H1 (cell line): ENCODE measurements around the gene RREB1. TPM values are rescaled to one million over a fixed set of nuclear protein-coding genes. Genes with fewer than 3 reads are reported as not detected.
A peak's percentile ranks its signal among the peaks of the same experiment; 100 is the strongest.

Experiments used
- CTCF ChIA-PET: fragments of 300-600 bp; sonication (Branson Sonifier 250); formaldehyde crosslinking; loops from one replicate; lab custom pipeline; 2021; ENCODE audit not compliant: partially characterized antibody; lab: Charles Lee
- POLR2A ChIA-PET: fragments of 300-600 bp; sonication (Branson Sonifier 250); formaldehyde crosslinking; loops from one replicate; lab custom pipeline; 2021; ENCODE audit warnings: inconsistent platforms; ENCODE audit not compliant: partially characterized antibody; lab: Charles Lee
- DNase-seq, 2 experiments: peaks; one replicate each; pipeline versions ENCODE4 v3.0.0 to v3.0.0-alpha.2; 2010 to 2022; ENCODE audit warnings: low spot score in 2 of 2, low read depth in 1 of 2, mixed read lengths in 1 of 2
- FAIRE-seq: peaks from 2 replicates; lab custom pipeline; 2011; peaks lifted over from hg19 to GRCh38; lab: Jason Lieb, UNC
- H2AFZ ChIP-seq: 2 replicates; pipeline ENCODE4 v1.8.1; 2012; ENCODE audit warnings: low read length, inconsistent platforms
- H2AK5ac ChIP-seq: 2 replicates; pipeline ENCODE4 v1.6.1; 2013; ENCODE audit warnings: low read depth, low read length
- H2BK120ac ChIP-seq: replicated peaks from 2 replicates; pipeline ENCODE3; 2013; ENCODE audit warnings: low read depth, low read length, inconsistent platforms
- H2BK12ac ChIP-seq: 2 replicates; pipeline ENCODE4 v1.6.1; 2013; ENCODE audit warnings: low read depth, low read length
- H2BK15ac ChIP-seq: 2 replicates; pipeline ENCODE4 v1.6.1; 2013; ENCODE audit warnings: low read length
- H2BK20ac ChIP-seq: 2 replicates; pipeline ENCODE4 v1.6.1; 2013; ENCODE audit warnings: low read length
- H2BK5ac ChIP-seq: 2 replicates; pipeline ENCODE4 v1.6.1; 2013; ENCODE audit warnings: low read depth, low read length
- H3K14ac ChIP-seq: 2 replicates; pipeline ENCODE4 v1.6.1; 2013; ENCODE audit warnings: inconsistent platforms; ENCODE audit not compliant: insufficient read length
- H3K18ac ChIP-seq: 2 replicates; pipeline ENCODE4 v1.6.1; 2013; ENCODE audit warnings: low read length; ENCODE audit errors: extremely low read depth
- H3K23ac ChIP-seq: 2 replicates; pipeline ENCODE4 v1.6.1; 2013; ENCODE audit warnings: inconsistent platforms; ENCODE audit not compliant: insufficient read length
- H3K23me2 ChIP-seq: 2 replicates; pipeline ENCODE4 v1.6.1; 2013; ENCODE audit warnings: low read depth, low read length
- H3K27ac ChIP-seq: 2 replicates; pipeline ENCODE4 v1.6.1; 2011; ENCODE audit warnings: low read depth, low read length, inconsistent platforms
- H3K27me3 ChIP-seq, 4 experiments: replicated peaks in 1 of 4; 1 replicate in 1 of 4; 2 replicates in 3 of 4; pipeline versions ENCODE4 v1.6.1 to v1.8.1; 2011 to 2013; ENCODE audit warnings: low read length in 3 of 4, mild to moderate bottlenecking in 3 of 4, inconsistent platforms in 2 of 4, mixed read lengths in 2 of 4, moderate library complexity in 1 of 4; ENCODE audit not compliant: control insufficient read depth in 3 of 4, insufficient read depth in 3 of 4; ENCODE audit errors: extremely low read depth in 1 of 4
- H3K36me3 ChIP-seq, 4 experiments: 2 replicates each; pipeline versions ENCODE4 v1.6.1 to v1.8.1; 2011 to 2013; ENCODE audit warnings: mild to moderate bottlenecking in 4 of 4, low read length in 3 of 4, moderate library complexity in 2 of 4, control low read depth in 1 of 4, inconsistent platforms in 1 of 4; ENCODE audit not compliant: insufficient read depth in 4 of 4, control insufficient read depth in 2 of 4
- H3K4ac ChIP-seq: replicated peaks from 2 replicates; pipeline ENCODE3; 2013; ENCODE audit warnings: low read length, low read depth, mixed read lengths, inconsistent platforms; ENCODE audit not compliant: insufficient read length
- H3K4me1 ChIP-seq, 4 experiments: replicated peaks in 1 of 4; 1 replicate in 1 of 4; 2 replicates in 3 of 4; pipeline versions ENCODE4 v1.6.1 to v1.8.1; 2011 to 2013; ENCODE audit warnings: low read length in 3 of 4, inconsistent platforms in 2 of 4, mixed read lengths in 1 of 4; ENCODE audit not compliant: insufficient read depth in 4 of 4, control insufficient read depth in 3 of 4
- H3K4me2 ChIP-seq, 2 experiments: 2 replicates each; pipeline versions ENCODE4 v1.6.1 to v1.8.1; 2011 to 2013; ENCODE audit warnings: low read depth in 2 of 2, low read length in 2 of 2, control low read depth in 1 of 2, inconsistent platforms in 1 of 2, mild to moderate bottlenecking in 1 of 2; ENCODE audit not compliant: insufficient read depth in 1 of 2
- H3K4me3 ChIP-seq, 4 experiments: fragments of 200-600, 300-600 bp in 1 of 4; sonication (generic), shearing (Covaris generic), sonication (Bioruptor Twin) in 1 of 4; 2 replicates each; pipeline versions ENCODE4 v1.5.1 to v1.8.1; 2011 to 2016; ENCODE audit warnings: low read length in 4 of 4, low read depth in 3 of 4, control low read depth in 2 of 4, inconsistent platforms in 2 of 4, mild to moderate bottlenecking in 2 of 4, mixed read lengths in 1 of 4, moderate library complexity in 1 of 4; ENCODE audit not compliant: insufficient read depth in 2 of 4; ENCODE audit errors: extremely low read depth in 1 of 4
- H3K56ac ChIP-seq: replicated peaks from 2 replicates; pipeline ENCODE3; 2013; ENCODE audit warnings: low read depth, mild to moderate bottlenecking, mixed read lengths, low read length, inconsistent platforms; ENCODE audit not compliant: insufficient read length
- H3K79me1 ChIP-seq: 2 replicates; pipeline ENCODE4 v1.6.1; 2013; ENCODE audit warnings: low read depth, low read length, control low read depth
- H3K79me2 ChIP-seq, 2 experiments: 2 replicates each; pipeline versions ENCODE4 v1.6.1 to v1.8.1; 2012 to 2013; ENCODE audit warnings: low read length in 2 of 2, mild to moderate bottlenecking in 2 of 2, inconsistent platforms in 1 of 2; ENCODE audit not compliant: insufficient read depth in 2 of 2, control insufficient read depth in 1 of 2
- H3K9ac ChIP-seq, 4 experiments: replicated peaks in 1 of 4; 1 replicate in 1 of 4; 2 replicates in 3 of 4; pipeline versions ENCODE4 v1.6.1 to v1.8.1; 2011 to 2013; ENCODE audit warnings: low read depth in 3 of 4, low read length in 3 of 4, control low read depth in 2 of 4, mild to moderate bottlenecking in 2 of 4, moderate library complexity in 2 of 4, inconsistent platforms in 1 of 4; ENCODE audit errors: extremely low read depth in 1 of 4
- H3K9me3 ChIP-seq, 2 experiments: 2 replicates each; pipeline versions ENCODE4 v1.6.1 to v1.8.1; 2012 to 2013; ENCODE audit warnings: mild to moderate bottlenecking in 2 of 2, moderate library complexity in 2 of 2, control low read depth in 1 of 2, inconsistent platforms in 1 of 2, low read depth in 1 of 2, low read length in 1 of 2, mixed read lengths in 1 of 2; ENCODE audit not compliant: insufficient read depth in 2 of 2
- H4K20me1 ChIP-seq, 2 experiments: replicated peaks in 1 of 2; 2 replicates each; pipeline versions ENCODE3 to v1.8.1; 2011 to 2013; ENCODE audit warnings: inconsistent platforms in 2 of 2, low read length in 2 of 2, mild to moderate bottlenecking in 1 of 2; ENCODE audit not compliant: insufficient read depth in 2 of 2, control insufficient read depth in 1 of 2
- H4K5ac ChIP-seq: 2 replicates; pipeline ENCODE4 v1.6.1; 2013; ENCODE audit warnings: low read length, low read depth, mixed read lengths, inconsistent platforms; ENCODE audit not compliant: insufficient read length
- H4K8ac ChIP-seq: 2 replicates; pipeline ENCODE4 v1.8.0; 2013; ENCODE audit warnings: mild to moderate bottlenecking, moderate library complexity, low read length, inconsistent platforms; ENCODE audit not compliant: insufficient read depth; ENCODE audit errors: extremely low read depth
- H4K91ac ChIP-seq: replicated peaks from 2 replicates; pipeline ENCODE3; 2013; ENCODE audit warnings: low read length, mixed read lengths, inconsistent platforms; ENCODE audit not compliant: insufficient read length
- BRCA1 ChIP-seq: IDR thresholded peaks from 2 replicates; pipeline ENCODE4 v1.6.1; 2012; ENCODE audit warnings: low read depth, low read length, improper control_type of control experiment
- CBX8 ChIP-seq: fragments of 300-800, 300-1000 bp; sonication (generic); IDR thresholded peaks from 2 replicates; pipeline ENCODE4 v1.7.1; 2016; ENCODE audit warnings: low read depth, low read length, borderline replicate concordance
- FOSL1 ChIP-seq: IDR thresholded peaks from 2 replicates; pipeline ENCODE4 v1.6.1; 2011; ENCODE audit warnings: mild to moderate bottlenecking, low read depth, low read length, moderate library complexity; ENCODE audit not compliant: insufficient read depth
- GTF2F1 ChIP-seq: IDR thresholded peaks from 2 replicates; pipeline ENCODE4 v1.6.1; 2012; ENCODE audit warnings: low read depth, low read length, improper control_type of control experiment, borderline replicate concordance
- HDAC6 ChIP-seq: IDR thresholded peaks from one replicate; pipeline ENCODE4 v1.7.1; 2012; ENCODE audit warnings: low read depth, mild to moderate bottlenecking, inconsistent platforms, low read length, moderate library complexity
- NANOG ChIP-seq: IDR thresholded peaks from 2 replicates; pipeline ENCODE4 v1.6.1; 2011; ENCODE audit warnings: low read length, low read depth, mild to moderate bottlenecking, inconsistent platforms; ENCODE audit not compliant: insufficient read depth, poor library complexity, severe bottlenecking
- POLR2AphosphoS5 ChIP-seq: IDR thresholded peaks from 2 replicates; pipeline ENCODE4 v1.6.1; 2011; ENCODE audit warnings: low read depth, low read length
- POU5F1 ChIP-seq: IDR thresholded peaks from 2 replicates; pipeline ENCODE4 v1.6.1; 2011; ENCODE audit warnings: low read depth, mild to moderate bottlenecking, low read length, moderate library complexity
- SRF ChIP-seq: IDR thresholded peaks from 2 replicates; pipeline ENCODE4 v1.6.1; 2011; ENCODE audit warnings: mild to moderate bottlenecking, low read depth, low read length, moderate library complexity
- WGBS, 2 experiments: shearing (Covaris generic) in 1 of 2; methylation state at CpG; one replicate each; pipeline versions ENCODE4 v1.1.6 to v1.1.7; 2013 to 2015; ENCODE audit warnings: low lambda C conversion rate in 2 of 2, mixed read lengths in 2 of 2, inconsistent platforms in 1 of 2, low coverage in 1 of 2, missing lambda C conversion rate in 1 of 2; ENCODE audit not compliant: insufficient replicate concordance in 2 of 2, insufficient coverage in 1 of 2, insufficient read length in 1 of 2; ENCODE audit errors: extremely low coverage in 1 of 2, missing lambda C conversion rate in 1 of 2; 5-methylcytosine and 5-hydroxymethylcytosine counted together
- polyA plus RNA-seq, 7 experiments: library from polyadenylated mRNA; depleted of rRNA in 3 of 7; stranded (reverse) in 5 of 7; unstranded in 2 of 7; fragments of >200 nt in 5 of 7; fragments of 200-250 nt in 2 of 7; gene quantifications; 1 replicate in 5 of 7; 2 replicates in 1 of 7; 4 replicates in 1 of 7; pipeline versions ENCODE4 v1.2.1 to v1.2.3, GENCODE V29; 2011 to 2013; ENCODE audit warnings: missing spikeins in 2 of 7, mixed read lengths in 2 of 7
- total RNA-seq: library from RNA; stranded (reverse); fragmentation: NEBNext Ultra II Directional; extraction: Animal tissue kit (Norgen Biotek cat#: 25700); gene quantifications from 2 replicates; pipeline ENCODE4 v1.2.1, GENCODE V29; 2021
- TF ChIP-seq, protein P1 (sequence below), 3 experiments: IDR thresholded peaks; 1 replicate in 2 of 3; 2 replicates in 1 of 3; pipeline versions ENCODE4 v1.5.1 to v1.6.1; 2011; ENCODE audit warnings: low read length in 3 of 3, mild to moderate bottlenecking in 3 of 3, inconsistent platforms in 2 of 3, low read depth in 1 of 3, moderate library complexity in 1 of 3; ENCODE audit not compliant: insufficient read depth in 1 of 3; ENCODE audit errors: control extremely low read depth in 1 of 3
- TF ChIP-seq, protein P2 (sequence below): IDR thresholded peaks from 2 replicates; pipeline ENCODE4 v1.6.1; 2012; ENCODE audit warnings: inconsistent platforms

RREB1 gene
- total and polyA plus RNA-seq, 2 of the 8 experiments (the other 6 are each of a cell fraction or from before 2014, with no cell fraction given), result 3.9 to 34.7 TPM

DNA sequence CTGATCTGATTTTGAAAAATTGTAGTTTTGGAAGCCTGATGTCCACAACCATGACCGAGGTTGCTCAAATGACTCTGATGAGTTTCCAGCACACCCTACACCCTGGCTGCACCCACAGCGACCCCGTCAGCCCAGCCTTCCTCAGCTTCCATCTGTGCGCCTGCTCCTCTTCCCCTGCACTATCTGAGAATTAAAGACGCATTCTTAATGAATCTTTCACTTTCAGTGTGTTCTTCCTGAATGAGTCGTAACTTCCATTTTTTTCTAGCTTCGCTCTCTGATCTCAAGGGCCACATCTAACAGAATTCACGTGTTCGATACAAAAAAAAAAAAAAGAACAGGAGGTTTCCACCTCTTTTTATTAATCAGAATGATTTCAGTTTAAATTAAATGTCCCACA is 21.3 kb upstream of the RREB1 start:
- H3K4me1 ChIP-seq, result peaks cover 0 to 12% (median 5%) of the 10 kb centered on the region in 4 experiments; a peak in 6 of 7 replicates
- no peak overlapping the region for H3K27ac ChIP-seq
- no peak overlapping the region for H3K14ac ChIP-seq
- no peak overlapping the region for H2BK20ac ChIP-seq
- H2BK15ac ChIP-seq, result no peak overlapping the region
- peaks cover 0 to 23% (median 12%) of the 10 kb centered on the region in 4 experiments; a peak in 5 of 7 replicates for H3K27me3 ChIP-seq
- no peaks in the 10 kb centered on the region for H3K79me2 ChIP-seq
- no peak for FAIRE-seq
- H3K4me2 ChIP-seq, result peak overlapping the region in 1 of 2 experiments; percentile 20; a peak in 1 of 4 replicates
- H2AFZ ChIP-seq, result no peak overlapping the region
- DNase-seq, result no peak
- ChIA-PET POLR2A (interaction anchor here (0.6 to 1.5 kb wide), 3 partner anchors 15 to 362 kb away, joined by 3 to 4 read pairs (median 4); no protein-coding TSS in a partner anchor), CTCF (interaction anchor here (0.6 to 2.0 kb wide), 8 partner anchors 8 to 581 kb away, joined by 3 to 7 read pairs (median 5); no protein-coding TSS in a partner anchor)
- H3K18ac ChIP-seq, result no peak overlapping the region
- no peak overlapping the region for H3K23ac ChIP-seq
- no peak overlapping the region for H3K56ac ChIP-seq
- peak overlapping the region; percentile 29; the same call in 1 of the 2 replicates for H2BK12ac ChIP-seq
- H3K23me2 ChIP-seq, result no peaks in the 10 kb centered on the region
- no peaks in the 10 kb centered on the region for H3K79me1 ChIP-seq
- peaks cover 0 to 5% of the 10 kb centered on the region in 2 experiments for H4K20me1 ChIP-seq
- no peak overlapping the region for H2BK5ac ChIP-seq
- no peak overlapping the region for H4K5ac ChIP-seq
- no peak overlapping the region for H3K4me3 ChIP-seq
- 72% methylated on average over 9 of the region's 9 CpGs; no CpG with 5 or more reads in 1 of the 2 experiments for WGBS, 2 experiments
- H3K36me3 ChIP-seq, result no peaks in the 10 kb centered on the region
- no peak overlapping the region for H2BK120ac ChIP-seq
- H3K4ac ChIP-seq, result no peak overlapping the region
- no peak overlapping the region for H3K9ac ChIP-seq
- H4K91ac ChIP-seq, result no peak overlapping the region
- H3K9me3 ChIP-seq, result no peaks in the 10 kb centered on the region
- no peak overlapping the region for H4K8ac ChIP-seq
- no peak overlapping the region for H2AK5ac ChIP-seq
- no peak for TF ChIP-seq BRCA1
- TF ChIP-seq HDAC6, result no peak
- TF ChIP-seq GTF2F1, result no peak
- no peak for TF ChIP-seq CBX8
- TF ChIP-seq SRF, result no peak
- no peak for TF ChIP-seq FOSL1
- TF ChIP-seq, protein P1, sequence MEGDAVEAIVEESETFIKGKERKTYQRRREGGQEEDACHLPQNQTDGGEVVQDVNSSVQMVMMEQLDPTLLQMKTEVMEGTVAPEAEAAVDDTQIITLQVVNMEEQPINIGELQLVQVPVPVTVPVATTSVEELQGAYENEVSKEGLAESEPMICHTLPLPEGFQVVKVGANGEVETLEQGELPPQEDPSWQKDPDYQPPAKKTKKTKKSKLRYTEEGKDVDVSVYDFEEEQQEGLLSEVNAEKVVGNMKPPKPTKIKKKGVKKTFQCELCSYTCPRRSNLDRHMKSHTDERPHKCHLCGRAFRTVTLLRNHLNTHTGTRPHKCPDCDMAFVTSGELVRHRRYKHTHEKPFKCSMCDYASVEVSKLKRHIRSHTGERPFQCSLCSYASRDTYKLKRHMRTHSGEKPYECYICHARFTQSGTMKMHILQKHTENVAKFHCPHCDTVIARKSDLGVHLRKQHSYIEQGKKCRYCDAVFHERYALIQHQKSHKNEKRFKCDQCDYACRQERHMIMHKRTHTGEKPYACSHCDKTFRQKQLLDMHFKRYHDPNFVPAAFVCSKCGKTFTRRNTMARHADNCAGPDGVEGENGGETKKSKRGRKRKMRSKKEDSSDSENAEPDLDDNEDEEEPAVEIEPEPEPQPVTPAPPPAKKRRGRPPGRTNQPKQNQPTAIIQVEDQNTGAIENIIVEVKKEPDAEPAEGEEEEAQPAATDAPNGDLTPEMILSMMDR (IDR thresholded peaks at IDR 0.05; ENCODE audit: control extremely low read depth in 1 of 3, insufficient read depth in 1 of 3, low read depth in 1 of 3, low read length in 3 of 3), result no peak
- no peak for TF ChIP-seq NANOG
- TF ChIP-seq, protein P2, sequence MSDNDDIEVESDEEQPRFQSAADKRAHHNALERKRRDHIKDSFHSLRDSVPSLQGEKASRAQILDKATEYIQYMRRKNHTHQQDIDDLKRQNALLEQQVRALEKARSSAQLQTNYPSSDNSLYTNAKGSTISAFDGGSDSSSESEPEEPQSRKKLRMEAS, result no peak
- no peak for TF ChIP-seq POU5F1
- TF ChIP-seq POLR2AphosphoS5, result no peak
